IMR-90 (cell line): ENCODE data around the gene RPS19BP1. TPM values are rescaled to one million over a fixed set of nuclear protein-coding genes. Genes with fewer than 3 reads are reported as not detected.

Source experiments
- ATAC-seq: fragments of 200-7000 bp; cut with Tn5 transposase; 2 replicates; pipeline ENCODE4 v1.9.1; 2020; ENCODE audit warnings: low read depth, mild to moderate bottlenecking, moderate library complexity
- BruUV-seq: library from RNA; stranded (reverse); fragments of 400-500 nt; replicated peaks from 2 replicates; lab custom pipeline; 2021; lab: Mats Ljungman, UMichigan
- CTCF ChIA-PET: fragments of 300-600 bp; formaldehyde crosslinking; extraction: SDS; loops from one replicate; lab custom pipeline; 2021; ENCODE audit warnings: antibody characterized with exemption; lab: Yijun Ruan, JAX
- POLR2A ChIA-PET: fragments of 300-600 bp; sonication (Branson Sonifier 250); formaldehyde crosslinking; loops from one replicate; lab custom pipeline; 2022; ENCODE audit warnings: antibody characterized with exemption; ENCODE audit not compliant: unreplicated experiment; lab: Charles Lee
- DNase-seq: peaks from one replicate; pipeline ENCODE4 v3.0.0; 2013
- H2AFZ ChIP-seq: replicated peaks from 2 replicates; pipeline ENCODE3; 2013; ENCODE audit warnings: low read length, mild to moderate bottlenecking; ENCODE audit not compliant: poor library complexity
- H2AK5ac ChIP-seq: 2 replicates; pipeline ENCODE4 v1.6.1; 2013; ENCODE audit warnings: low read depth, low read length, inconsistent platforms
- H2AK9ac ChIP-seq: replicated peaks from 2 replicates; pipeline ENCODE3; 2013; ENCODE audit warnings: mild to moderate bottlenecking, low read depth, low read length, moderate library complexity; ENCODE audit not compliant: poor library complexity
- H2BK120ac ChIP-seq: 2 replicates; pipeline ENCODE4 v1.6.1; 2013; ENCODE audit warnings: low read depth, low read length, inconsistent platforms
- H2BK15ac ChIP-seq: 3 replicates; pipeline ENCODE4 v1.6.1; 2013; ENCODE audit warnings: low read depth, low read length, inconsistent platforms
- H2BK20ac ChIP-seq: 2 replicates; pipeline ENCODE4 v1.6.1; 2013; ENCODE audit warnings: low read depth, mild to moderate bottlenecking, inconsistent platforms, low read length, moderate library complexity
- H2BK5ac ChIP-seq: 2 replicates; pipeline ENCODE4 v1.6.1; 2013; ENCODE audit warnings: mild to moderate bottlenecking, low read depth, low read length, inconsistent platforms; ENCODE audit not compliant: poor library complexity, severe bottlenecking
- H3K14ac ChIP-seq: replicated peaks from 2 replicates; pipeline ENCODE4 v1.6.1; 2013; ENCODE audit warnings: low read depth, low read length, inconsistent platforms
- H3K18ac ChIP-seq: 2 replicates; pipeline ENCODE4 v1.6.1; 2013; ENCODE audit warnings: low read depth, low read length, control low read depth
- H3K23ac ChIP-seq: 2 replicates; pipeline ENCODE4 v1.6.1; 2013; ENCODE audit warnings: low read depth, low read length, inconsistent platforms
- H3K27ac ChIP-seq: 2 replicates; pipeline ENCODE4 v1.5.1; 2013; ENCODE audit warnings: mild to moderate bottlenecking, control low read depth, low read length; ENCODE audit not compliant: insufficient read depth
- H3K27me3 ChIP-seq: 2 replicates; pipeline ENCODE4 v1.6.1; 2013; ENCODE audit warnings: low read length; ENCODE audit not compliant: control insufficient read depth, insufficient read depth
- H3K36me3 ChIP-seq: 2 replicates; pipeline ENCODE4 v1.6.1; 2013; ENCODE audit warnings: low read length, mixed read lengths; ENCODE audit not compliant: control insufficient read depth, insufficient read depth
- H3K4ac ChIP-seq: 2 replicates; pipeline ENCODE4 v1.6.1; 2013; ENCODE audit warnings: low read depth, low read length, inconsistent platforms
- H3K4me1 ChIP-seq: 2 replicates; pipeline ENCODE4 v1.6.1; 2013; ENCODE audit warnings: low read length, mixed read lengths; ENCODE audit not compliant: control insufficient read depth, insufficient read depth
- H3K4me2 ChIP-seq: 2 replicates; pipeline ENCODE4 v1.6.1; 2013; ENCODE audit warnings: low read depth, mild to moderate bottlenecking, control low read depth, low read length, moderate library complexity
- H3K4me3 ChIP-seq: 2 replicates; pipeline ENCODE4 v1.5.1; 2013; ENCODE audit warnings: low read depth, mild to moderate bottlenecking, control low read depth, low read length, moderate library complexity; ENCODE audit not compliant: insufficient read depth
- H3K56ac ChIP-seq: 2 replicates; pipeline ENCODE4 v1.6.1; 2013; ENCODE audit warnings: low read length, inconsistent platforms; ENCODE audit not compliant: insufficient read depth; ENCODE audit errors: extremely low read depth
- H3K79me1 ChIP-seq, 2 experiments: 2 replicates each; pipeline ENCODE4 v1.6.1; 2013; ENCODE audit warnings: low read length in 2 of 2, inconsistent platforms in 1 of 2, low read depth in 1 of 2
- H3K9ac ChIP-seq: 2 replicates; pipeline ENCODE4 v1.6.1; 2013; ENCODE audit warnings: low read depth, low read length, control low read depth
- H3K9me1 ChIP-seq: 2 replicates; pipeline ENCODE4 v1.6.1; 2013; ENCODE audit warnings: low read length, inconsistent platforms; ENCODE audit not compliant: insufficient read depth
- H3K9me3 ChIP-seq: 2 replicates; pipeline ENCODE4 v1.6.1; 2013; ENCODE audit warnings: low read length; ENCODE audit not compliant: control insufficient read depth, insufficient read depth
- H4K20me1 ChIP-seq: 2 replicates; pipeline ENCODE4 v1.6.1; 2013; ENCODE audit warnings: low read length, inconsistent platforms; ENCODE audit not compliant: insufficient read depth
- H4K5ac ChIP-seq: 2 replicates; pipeline ENCODE4 v1.6.1; 2013; ENCODE audit warnings: mild to moderate bottlenecking, low read depth, low read length, control low read depth
- H4K8ac ChIP-seq, 2 experiments: 2 replicates each; pipeline ENCODE4 v1.6.1; 2013; ENCODE audit warnings: low read depth in 2 of 2, low read length in 2 of 2, control low read depth in 1 of 2, inconsistent platforms in 1 of 2
- H4K91ac ChIP-seq: 2 replicates; pipeline ENCODE4 v1.6.1; 2013; ENCODE audit warnings: low read depth, low read length, inconsistent platforms; ENCODE audit not compliant: insufficient read depth
- BHLHE40 ChIP-seq: fragments of 150-350 bp; IDR thresholded peaks from 2 replicates; pipeline ENCODE4 v1.6.1; 2016; ENCODE audit warnings: mild to moderate bottlenecking, low read depth, low read length
- CHD1 ChIP-seq: IDR thresholded peaks from 2 replicates; pipeline ENCODE4 v1.6.1; 2012; ENCODE audit warnings: low read depth, low read length, improper control_type of control experiment
- ELK1 ChIP-seq: fragments of 150-350 bp; IDR thresholded peaks from 2 replicates; pipeline ENCODE4 v1.6.1; 2016; ENCODE audit warnings: low read depth, mild to moderate bottlenecking, low read length, moderate library complexity, borderline replicate concordance
- MAZ ChIP-seq: IDR thresholded peaks from 2 replicates; pipeline ENCODE4 v1.6.1; 2012; ENCODE audit warnings: low read depth, mild to moderate bottlenecking, low read length, improper control_type of control experiment, moderate library complexity, borderline replicate concordance
- MXI1 ChIP-seq: IDR thresholded peaks from 2 replicates; pipeline ENCODE4 v1.6.1; 2012; ENCODE audit warnings: low read depth, mild to moderate bottlenecking, low read length, moderate library complexity, borderline replicate concordance
- POLR2A ChIP-seq: IDR thresholded peaks from 2 replicates; pipeline ENCODE4 v1.6.1; 2012; ENCODE audit warnings: mild to moderate bottlenecking, low read depth, low read length
- RAD21 ChIP-seq: IDR thresholded peaks from 2 replicates; pipeline ENCODE4 v1.6.1; 2012; ENCODE audit warnings: low read length, improper control_type of control experiment
- SMC3 ChIP-seq: fragments of 150-350 bp; IDR thresholded peaks from 2 replicates; pipeline ENCODE4 v1.6.1; 2016; ENCODE audit warnings: low read depth, mild to moderate bottlenecking, antibody characterized with exemption, low read length, moderate library complexity
- USF2 ChIP-seq: fragments of 150-350 bp; IDR thresholded peaks from 2 replicates; pipeline ENCODE4 v1.6.1; 2017; ENCODE audit warnings: mild to moderate bottlenecking, antibody characterized with exemption, low read length, low read depth
- WGBS, 2 experiments: methylation state at CpG; one replicate each; pipeline versions ENCODE4 v1.1.5 to v1.1.7; 2013; ENCODE audit warnings: missing lambda C conversion rate in 2 of 2; ENCODE audit not compliant: insufficient read length in 1 of 2; ENCODE audit errors: extremely low coverage in 2 of 2; 5-methylcytosine and 5-hydroxymethylcytosine counted together
- dilution Hi-C: fragments of 300-500 bp; cut with HindIII; formaldehyde crosslinking; loops from one replicate; pipeline ENCODE4 v1.14.3; 2018; ENCODE audit warnings: low sequenced_read_pairs; ENCODE audit not compliant: unreplicated experiment
- in situ Hi-C: fragments of 300-500 bp; cut with MboI; formaldehyde crosslinking; loops from 3 replicates; pipeline ENCODE4 v1.14.3; 2019; ENCODE audit warnings: low sequenced_read_pairs, inconsistent platforms, mixed read lengths
- intact Hi-C: fragments of 100-400 bp; cut with micrococcal nuclease; formaldehyde crosslinking; loops from 2 replicates; pipeline ENCODE4 v1.10.0; 2022
- polyA plus RNA-seq, 3 experiments: library from polyadenylated mRNA; depleted of rRNA; stranded (reverse); fragments of >200 nt; gene quantifications; 2 replicates each; pipeline ENCODE4 v1.2.3, GENCODE V29; 2012; ENCODE audit warnings: low replicate concordance in 1 of 3
- total RNA-seq: library from RNA; depleted of rRNA; stranded (reverse); fragments of >200 nt; gene quantifications from 2 replicates; pipeline ENCODE4 v1.2.3, GENCODE V29; 2012

The RPS19BP1 gene
- total and polyA plus RNA-seq, 2 of the 4 experiments (the other 2 are of a cell fraction): 33.0 to 95.4 TPM

GRCh38 chr22:39520226-39521105 is 12.1 kb downstream of the RPS19BP1 start, which contains the start of gene ATF4:
ATF4 (plus strand) TSS chr22:39520562; CDS start chr22:39521446, 884 bp downstream.
- Histone ChIP-seq H3K4me3 (peak within 1 kb of the TSS; percentile 89), H2BK5ac (peak within 1 kb of the TSS; percentile 98), H2BK15ac (peak within 1 kb of the TSS; percentile 99), H3K4me2 (peak within 1 kb of the TSS; percentile 97), H3K56ac (peak within 1 kb of the TSS; percentile 100), H2AK9ac (peak within 1 kb of the TSS; percentile 100), H3K9me3 (no peaks in the 10 kb centered on the region), H3K23ac (peak within 1 kb of the TSS; percentile 97), H3K18ac (peak within 1 kb of the TSS; percentile 100), H2BK20ac (peak within 1 kb of the TSS; percentile 84), H3K79me1 (peaks cover 20 to 66% of the 10 kb centered on the region in 2 experiments), H3K4me1 (peaks cover 4% of the 10 kb centered on the region), H3K9me1 (peaks cover 5% of the 10 kb centered on the region; the same call in 1 of the 2 replicates), H2AK5ac (peak within 1 kb of the TSS; percentile 94), H2BK120ac (peak within 1 kb of the TSS; percentile 99), H4K91ac (peak within 1 kb of the TSS; percentile 100), H3K27ac (peak within 1 kb of the TSS; percentile 97), H3K4ac (peak within 1 kb of the TSS; percentile 98), H4K5ac (peak within 1 kb of the TSS; percentile 98), H2AFZ (peak within 1 kb of the TSS; percentile 96), H4K20me1 (peaks cover 53% of the 10 kb centered on the region), H3K14ac (peak within 1 kb of the TSS; percentile 100), H3K9ac (peak within 1 kb of the TSS; percentile 99), H3K27me3 (no peaks in the 10 kb centered on the region), H3K36me3 (peaks cover 34% of the 10 kb centered on the region), H4K8ac (peak within 1 kb of the TSS; percentile 91 to 98)
- POLR2A ChIA-PET: interaction anchor here (0.7 to 1.2 kb wide), 6 partner anchors 8 to 898 kb away, joined by 3 to 8 read pairs (median 4); partner anchors contain the start of genes MIEF1 and TAB1
- no peak for DNase-seq
- intact Hi-C loops: loop anchor here (1.0 to 10.0 kb wide), 4 partner anchors 27 to 348 kb away; partner anchors contain the start of gene RPL3
- CTCF ChIA-PET: interaction anchor here (0.6 to 0.7 kb wide), 2 partner anchors 121 to 201 kb away, joined by 3 read pairs; partner anchors contain the start of genes RPL3 and TAB1
- peak; percentile 40 for ATAC-seq
- in situ Hi-C loops: loop anchor here (10.0 kb wide), 1 partner anchor 206 kb away; the partner anchor contains the start of gene RPL3
- dilution Hi-C loops: no loop called here
- TF ChIP-seq ELK1 (no peak), BHLHE40 (peak; percentile 47; the same call in 1 of the 2 replicates), POLR2A (peak; percentile 99), USF2 (peak; percentile 97), SMC3 (no peak), MXI1 (peak; percentile 69; the same call in 1 of the 2 replicates), RAD21 (no peak), MAZ (peak; percentile 51; the same call in 1 of the 2 replicates), CHD1 (peak; percentile 95; the same call in 1 of the 2 replicates)
- BruUV-seq: no TSS peak
- 2% methylated on average over 32 of the region's 86 CpGs; no CpG with 5 or more reads in 1 of the 2 experiments for WGBS, 2 experiments
